ENCODE results near the gene ITGB4. TPM values are rescaled to one million over a fixed set of nuclear protein-coding genes. Genes with fewer than 3 reads are reported as not detected.

The ITGB4 gene
- total and polyA plus RNA-seq, 2 experiments from 2014 or later, result 6.1 to 9.7 TPM

- Histone ChIP-seq H2AFZ (no peak overlapping the region), H3K36me3 (ENCODE audit: insufficient read depth) (peaks cover 5% of the 10 kb centered on the region; the same call in 1 of the 2 replicates), H3K27me3 (ENCODE audit: insufficient read depth) (no peaks in the 10 kb centered on the region), H3K27ac (ENCODE audit: low read depth) (no peak overlapping the region), H3K9me2 (ENCODE audit: insufficient read depth) (no peaks in the 10 kb centered on the region), H3F3A (replicated peaks; ENCODE audit: low read depth) (peaks cover 13% of the 10 kb centered on the region), H3K4me3 (no peak overlapping the region), H3K4me1 (ENCODE audit: insufficient read depth) (peaks cover 20% of the 10 kb centered on the region), H3K79me2 (replicated peaks; ENCODE audit: insufficient read depth) (peaks cover 43% of the 10 kb centered on the region), H4K20me1 (replicated peaks; ENCODE audit: insufficient read depth) (peaks cover 8% of the 10 kb centered on the region), H3K4me2 (0 out of 2 replicates have a peak overlapping the region, but pooled peaks have one; percentile 76)
- peaks cover 16% of the 10 kb centered on the region for H3K27me3 Mint-ChIP-seq (ENCODE audit: insufficient read depth, low read depth, poor library complexity)
- DNase-seq (ENCODE audit: low spot score) (peak; percentile 67), ATAC-seq (no peak)
- H3K4me3 Mint-ChIP-seq, result peak overlapping the region; percentile 90; the same call in 1 of the 3 replicates
- peaks cover 4% of the 10 kb centered on the region; the same call in 2 of the 3 replicates for H3K9me3 Mint-ChIP-seq
- peaks cover 31% of the 10 kb centered on the region for H3K4me1 Mint-ChIP-seq
- peaks cover 15% of the 10 kb centered on the region for H3K36me3 Mint-ChIP-seq (ENCODE audit: low read depth)
- H3K27ac Mint-ChIP-seq, result peak overlapping the region; percentile 88
- peak; percentile 42 to 83; a peak in 3 of 4 replicates for TF ChIP-seq CTCF (conservative IDR thresholded peaks at IDR 0.05; ENCODE audit: low read depth in 2 of 2)
- TF ChIP-seq ZNF114 (CRISPR knock-in tag; IDR thresholded peaks at IDR 0.05), result no peak
These were observed 62.0 kb downstream of the ITGB4 start for GRCh38 chr17:75783069-75783783.

- Mint-ChIP-seq H3K9me3 (peaks cover 4% of the 10 kb centered on the region; the same call in 2 of the 3 replicates), H3K27me3 (ENCODE audit: insufficient read depth, low read depth, poor library complexity) (peaks cover 9% of the 10 kb centered on the region), H3K4me3 (peak overlapping the region; percentile 90), H3K27ac (peak overlapping the region; percentile 99), H3K4me1 (peaks cover 28% of the 10 kb centered on the region), H3K36me3 (ENCODE audit: low read depth) (peaks cover 8% of the 10 kb centered on the region)
- peaks cover 43% of the 10 kb centered on the region for H3K79me2 ChIP-seq (replicated peaks; ENCODE audit: insufficient read depth)
- no peaks in the 10 kb centered on the region for H3K27me3 ChIP-seq (ENCODE audit: insufficient read depth)
- ATAC-seq (peak; percentile 3), DNase-seq (ENCODE audit: low spot score) (peak; percentile 38)
- peak overlapping the region; percentile 50 for H3K27ac ChIP-seq (ENCODE audit: low read depth)
- no peak overlapping the region for H2AFZ ChIP-seq
- H3F3A ChIP-seq (replicated peaks; ENCODE audit: low read depth), result peaks cover 11% of the 10 kb centered on the region
- H3K4me3 ChIP-seq, result peak overlapping the region; percentile 50
- no peaks in the 10 kb centered on the region for H3K36me3 ChIP-seq (ENCODE audit: insufficient read depth)
- H3K9me2 ChIP-seq (ENCODE audit: insufficient read depth), result no peaks in the 10 kb centered on the region
- H4K20me1 ChIP-seq (replicated peaks; ENCODE audit: insufficient read depth), result peaks cover 9% of the 10 kb centered on the region
- H3K4me1 ChIP-seq (ENCODE audit: insufficient read depth), result peaks cover 18% of the 10 kb centered on the region
- TF ChIP-seq ZNF114 (CRISPR knock-in tag; IDR thresholded peaks at IDR 0.05) (no peak), EZH2phosphoT487 (IDR thresholded peaks at IDR 0.05; ENCODE audit: unreplicated experiment) (no peak), JUNB (IDR thresholded peaks at IDR 0.05; ENCODE audit: unreplicated experiment) (no peak), EZH2 (IDR thresholded peaks at IDR 0.05; ENCODE audit: low read depth, unreplicated experiment) (no peak), STAT1 (IDR thresholded peaks at IDR 0.05; ENCODE audit: unreplicated experiment) (no peak), NANOG (IDR thresholded peaks at IDR 0.05; ENCODE audit: borderline replicate concordance) (no peak), POLR2AphosphoS5 (IDR thresholded peaks at IDR 0.05; ENCODE audit: low read depth) (no peak)
- peak overlapping the region; percentile 76 for H3K4me2 ChIP-seq
These were observed 62.7 kb downstream of the ITGB4 start for GRCh38 chr17:75783803-75784472.

All from GM23338 (cell line).